K562 (cell line): ENCODE measurements around the gene ROR2. TPM values are rescaled to one million over a fixed set of nuclear protein-coding genes. Genes with fewer than 3 reads are reported as not detected.

Experiments
- ATAC-seq: fragments of 200-7000 bp; cut with Tn5 transposase; 3 replicates; pipeline ENCODE4 v1.9.1; 2020; ENCODE audit warnings: moderate library complexity
- BruUV-seq: library from RNA; stranded (reverse); fragments of 400-500 nt; replicated peaks from 2 replicates; lab custom pipeline; 2021; lab: Mats Ljungman, UMichigan
- CTCF ChIA-PET: fragments of 300-600 bp; formaldehyde crosslinking; extraction: SDS; loops from one replicate; lab custom pipeline; 2021; ENCODE audit warnings: low intra/inter-chr PET ratio; lab: Yijun Ruan, JAX
- POLR2A ChIA-PET: fragments of 300-600, 350-650 bp; sonication (Branson Sonifier 250); formaldehyde crosslinking; extraction: SDS; loops from one replicate; lab custom pipeline; 2021; ENCODE audit warnings: antibody characterized with exemption, inconsistent platforms; lab: Yijun Ruan, JAX
- DNase-seq, 4 experiments: peaks; one replicate each; pipeline versions ENCODE4 v3.0.0 to v3.0.0-alpha.2; 2011 to 2018; ENCODE audit warnings: low spot score in 3 of 4, mixed read lengths in 3 of 4; ENCODE audit errors: extremely low read depth in 1 of 4
- FAIRE-seq: peaks from 2 replicates; lab custom pipeline; 2011; peaks lifted over from hg19 to GRCh38; lab: Jason Lieb, UNC
- H2AFZ ChIP-seq: 2 replicates; pipeline ENCODE4 v1.6.0; 2011; ENCODE audit warnings: low read depth, low read length, control low read depth, inconsistent platforms
- H3K27ac ChIP-seq: fragments of 200-600 bp; 3 replicates; pipeline ENCODE4 v1.8.0; 2011; ENCODE audit warnings: low read depth, mild to moderate bottlenecking, control low read depth, inconsistent platforms, low read length, moderate library complexity, mixed read lengths; ENCODE audit errors: extremely low read depth
- H3K27me3 ChIP-seq, 2 experiments: fragments of 300-600 bp in 1 of 2; 2 replicates in 1 of 2; 3 replicates in 1 of 2; pipeline versions ENCODE4 v1.6.0 to v1.8.0; 2011; ENCODE audit warnings: inconsistent platforms in 2 of 2, low read length in 2 of 2, mild to moderate bottlenecking in 1 of 2, mixed read lengths in 1 of 2, moderate library complexity in 1 of 2; ENCODE audit not compliant: control insufficient read depth in 2 of 2, insufficient read depth in 2 of 2
- H3K36me3 ChIP-seq: fragments of 300-600 bp; 3 replicates; pipeline ENCODE4 v1.8.0; 2011; ENCODE audit warnings: mild to moderate bottlenecking, low read length, inconsistent platforms; ENCODE audit not compliant: control insufficient read depth, insufficient read depth
- H3K4me1 ChIP-seq, 2 experiments: fragments of 200-600 bp in 1 of 2; replicated peaks in 1 of 2; 2 replicates in 1 of 2; 3 replicates in 1 of 2; pipeline versions ENCODE4 v1.5.1 to v1.8.0; 2011; ENCODE audit warnings: inconsistent platforms in 2 of 2, low read length in 2 of 2, mild to moderate bottlenecking in 1 of 2, mixed read lengths in 1 of 2, moderate library complexity in 1 of 2; ENCODE audit not compliant: control insufficient read depth in 2 of 2, insufficient read depth in 2 of 2
- H3K4me2 ChIP-seq: 2 replicates; pipeline ENCODE4 v1.6.1; 2011; ENCODE audit warnings: low read length, control low read depth, inconsistent platforms, mixed read lengths; ENCODE audit not compliant: insufficient read depth
- H3K4me3 ChIP-seq: fragments of 200-600 bp; sonication (generic), shearing (Covaris generic); 2 replicates; pipeline ENCODE4 v1.5.1; 2016; ENCODE audit warnings: control low read depth, inconsistent platforms
- H3K79me2 ChIP-seq: fragments of 200-600 bp; 3 replicates; pipeline ENCODE4 v1.8.0; 2011; ENCODE audit warnings: low read length, inconsistent platforms; ENCODE audit not compliant: control insufficient read depth, insufficient read depth
- H3K9ac ChIP-seq, 2 experiments: 2 replicates each; pipeline versions ENCODE4 v1.6.0 to v1.6.1; 2011; ENCODE audit warnings: low read depth in 2 of 2, low read length in 2 of 2, control low read depth in 1 of 2, inconsistent platforms in 1 of 2, mild to moderate bottlenecking in 1 of 2, mixed read lengths in 1 of 2; ENCODE audit not compliant: insufficient read depth in 1 of 2
- H3K9me1 ChIP-seq: one replicate; pipeline ENCODE4 v1.6.0; 2011; ENCODE audit warnings: inconsistent platforms, mild to moderate bottlenecking, low read length, moderate library complexity; ENCODE audit not compliant: control insufficient read depth, insufficient read depth
- H3K9me3 ChIP-seq: replicated peaks from 2 replicates; pipeline ENCODE4 v1.5.1; 2011; ENCODE audit warnings: low read depth, low read length, inconsistent platforms; ENCODE audit not compliant: control insufficient read depth, insufficient read depth
- H4K20me1 ChIP-seq: replicated peaks from 2 replicates; pipeline ENCODE4 v1.6.1; 2011; ENCODE audit warnings: low read length, inconsistent platforms, mixed read lengths; ENCODE audit not compliant: control insufficient read depth, insufficient read depth
- HNRNPK ChIP-seq: fragments of 200-400 bp; formaldehyde crosslinking; IDR thresholded peaks from one replicate; pipeline ENCODE4 v1.6.1; 2018; ENCODE audit warnings: mild to moderate bottlenecking, low read depth, low read length; ENCODE audit not compliant: poor library complexity, severe bottlenecking
- LARP7 ChIP-seq: fragments of 450-650 bp; IDR thresholded peaks from 2 replicates; pipeline ENCODE4 v1.6.1; 2016
- TAF7 ChIP-seq: fragments of 450-650 bp; IDR thresholded peaks from 2 replicates; pipeline ENCODE4 v1.6.1; 2016; ENCODE audit warnings: missing genetic modification characterization, missing compliant biosample characterization
- TBL1XR1 ChIP-seq, 2 experiments: IDR thresholded peaks; 2 replicates each; pipeline ENCODE4 v1.6.1; 2012; ENCODE audit warnings: improper control_type of control experiment in 2 of 2, low read length in 2 of 2, mild to moderate bottlenecking in 1 of 2
- whole genome bisulfite sequencing: fragments of 100-300 bp; shearing (Covaris generic); methylation state at CpG from one replicate; pipeline ENCODE4 v1.1.6; 2016; ENCODE audit warnings: low coverage, mixed read lengths; ENCODE audit not compliant: insufficient coverage; ENCODE audit errors: missing lambda C conversion rate; 5-methylcytosine and 5-hydroxymethylcytosine counted together
- in situ Hi-C: fragments of 300-500 bp; cut with MboI; formaldehyde crosslinking; loops from 4 replicates; pipeline ENCODE4 v1.15.0; 2018; ENCODE audit warnings: inconsistent platforms, mixed read lengths
- intact Hi-C: fragments of 100-400 bp; cut with micrococcal nuclease; formaldehyde crosslinking; loops from 2 replicates; pipeline ENCODE4 v1.14.2; 2022
- polyA plus RNA-seq, 8 experiments: library from polyadenylated mRNA; depleted of rRNA in 4 of 8; stranded (reverse) in 5 of 8; unstranded in 3 of 8; fragments of >200 nt; fragmentation: Nextera tagmentation in 2 of 8; fragmentation: Illumina TruSeq in 1 of 8; extraction: Ambion mirVana in 2 of 8; extraction: Trizol in 1 of 8; gene quantifications; 2 replicates each; pipeline versions ENCODE4 v1.2.1 to v1.2.3, GENCODE V29; 2011 to 2014; ENCODE audit warnings: inconsistent platforms in 1 of 8, missing spikeins in 1 of 8
- total RNA-seq, 7 experiments: library from RNA; depleted of rRNA in 6 of 7; stranded (reverse); fragments of >200 nt in 6 of 7; fragmentation: Illumina TruSeq in 2 of 7; extraction: Trizol in 2 of 7; gene quantifications; 2 replicates each; pipeline versions ENCODE4 v1.2.1 to v1.2.3, GENCODE V29; 2011 to 2021; ENCODE audit warnings: low replicate concordance in 1 of 7
- TF ChIP-seq, protein P1 (sequence below): fragments of 250-450 bp; sonication (Bioruptor Pico); IDR thresholded peaks from 2 replicates; pipeline ENCODE4 v1.4.0; 2020
- TF ChIP-seq, protein P2 (sequence below): fragments of 250-450 bp; sonication (Bioruptor Pico); IDR thresholded peaks from 2 replicates; pipeline ENCODE4 v1.5.1; 2021; ENCODE audit warnings: mild to moderate bottlenecking
- TF ChIP-seq, protein P3 (sequence below): sonication (generic); formaldehyde crosslinking; IDR thresholded peaks from 2 replicates; pipeline ENCODE4 v1.8.1; 2023; ENCODE audit warnings: mild to moderate bottlenecking, missing genetic modification reagents

The ROR2 gene
- total and polyA plus RNA-seq, 9 of the 15 experiments (the other 6 are each of a cell fraction or from before 2014, with no cell fraction given) = 5.6 to 33.8 (median 15.3) TPM

DNA sequence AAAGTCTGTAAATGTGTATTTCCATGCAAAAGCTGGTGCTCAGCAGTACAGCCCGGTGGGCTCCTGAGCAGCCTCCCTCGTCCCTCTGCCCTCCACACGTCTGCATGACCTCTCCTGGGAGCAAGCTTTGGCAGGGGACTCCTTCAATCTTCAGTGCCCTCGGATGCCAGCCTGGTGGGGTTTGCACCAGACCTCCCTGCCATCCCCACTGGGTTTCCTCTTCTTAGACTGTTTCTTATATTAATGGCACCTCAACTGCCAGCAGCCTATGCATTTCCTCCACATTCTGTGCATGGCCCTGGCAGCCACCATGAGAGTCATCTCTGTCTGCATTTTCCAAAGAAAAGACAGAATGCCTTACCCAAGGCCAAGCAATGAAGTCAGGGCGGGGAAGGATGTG, 108.4 kb downstream of the ROR2 start:
- peaks cover 8 to 24% of the 10 kb centered on the region in 2 experiments; a peak in 4 of 5 replicates for H3K4me1 ChIP-seq
- BruUV-seq = no TSS peak
- no peaks in the 10 kb centered on the region for H3K27me3 ChIP-seq
- no peak overlapping the region for H3K4me3 ChIP-seq
- no peak overlapping the region for H2AFZ ChIP-seq
- FAIRE-seq (no peak), DNase-seq (no peak), ATAC-seq (no peak)
- peaks cover 47% of the 10 kb centered on the region for H3K79me2 ChIP-seq
- peaks cover 8% of the 10 kb centered on the region; the same call in 1 of the 3 replicates for H3K36me3 ChIP-seq
- intact Hi-C loops (no loop called here), in situ Hi-C loops (no loop called here)
- no peak overlapping the region for H3K4me2 ChIP-seq
- no peaks in the 10 kb centered on the region for H3K9me3 ChIP-seq
- H3K9ac ChIP-seq = no peak overlapping the region
- H3K9me1 ChIP-seq = peaks cover 9% of the 10 kb centered on the region
- 71% methylated on average over 5 of the region's 5 CpGs for WGBS
- ChIA-PET CTCF (no interaction called here), POLR2A (interaction anchor here (1.0 to 1.7 kb wide), 2 partner anchors 11 to 23 kb away, joined by 3 to 6 read pairs; no protein-coding TSS in a partner anchor)
- TF ChIP-seq TAF7 (tag) (no peak), TBL1XR1 (IDR thresholded peaks at IDR 0.05; ENCODE audit: low read length in 2 of 2) (no peak), HNRNPK (no peak), LARP7 (no peak)
- TF ChIP-seq, protein P1, sequence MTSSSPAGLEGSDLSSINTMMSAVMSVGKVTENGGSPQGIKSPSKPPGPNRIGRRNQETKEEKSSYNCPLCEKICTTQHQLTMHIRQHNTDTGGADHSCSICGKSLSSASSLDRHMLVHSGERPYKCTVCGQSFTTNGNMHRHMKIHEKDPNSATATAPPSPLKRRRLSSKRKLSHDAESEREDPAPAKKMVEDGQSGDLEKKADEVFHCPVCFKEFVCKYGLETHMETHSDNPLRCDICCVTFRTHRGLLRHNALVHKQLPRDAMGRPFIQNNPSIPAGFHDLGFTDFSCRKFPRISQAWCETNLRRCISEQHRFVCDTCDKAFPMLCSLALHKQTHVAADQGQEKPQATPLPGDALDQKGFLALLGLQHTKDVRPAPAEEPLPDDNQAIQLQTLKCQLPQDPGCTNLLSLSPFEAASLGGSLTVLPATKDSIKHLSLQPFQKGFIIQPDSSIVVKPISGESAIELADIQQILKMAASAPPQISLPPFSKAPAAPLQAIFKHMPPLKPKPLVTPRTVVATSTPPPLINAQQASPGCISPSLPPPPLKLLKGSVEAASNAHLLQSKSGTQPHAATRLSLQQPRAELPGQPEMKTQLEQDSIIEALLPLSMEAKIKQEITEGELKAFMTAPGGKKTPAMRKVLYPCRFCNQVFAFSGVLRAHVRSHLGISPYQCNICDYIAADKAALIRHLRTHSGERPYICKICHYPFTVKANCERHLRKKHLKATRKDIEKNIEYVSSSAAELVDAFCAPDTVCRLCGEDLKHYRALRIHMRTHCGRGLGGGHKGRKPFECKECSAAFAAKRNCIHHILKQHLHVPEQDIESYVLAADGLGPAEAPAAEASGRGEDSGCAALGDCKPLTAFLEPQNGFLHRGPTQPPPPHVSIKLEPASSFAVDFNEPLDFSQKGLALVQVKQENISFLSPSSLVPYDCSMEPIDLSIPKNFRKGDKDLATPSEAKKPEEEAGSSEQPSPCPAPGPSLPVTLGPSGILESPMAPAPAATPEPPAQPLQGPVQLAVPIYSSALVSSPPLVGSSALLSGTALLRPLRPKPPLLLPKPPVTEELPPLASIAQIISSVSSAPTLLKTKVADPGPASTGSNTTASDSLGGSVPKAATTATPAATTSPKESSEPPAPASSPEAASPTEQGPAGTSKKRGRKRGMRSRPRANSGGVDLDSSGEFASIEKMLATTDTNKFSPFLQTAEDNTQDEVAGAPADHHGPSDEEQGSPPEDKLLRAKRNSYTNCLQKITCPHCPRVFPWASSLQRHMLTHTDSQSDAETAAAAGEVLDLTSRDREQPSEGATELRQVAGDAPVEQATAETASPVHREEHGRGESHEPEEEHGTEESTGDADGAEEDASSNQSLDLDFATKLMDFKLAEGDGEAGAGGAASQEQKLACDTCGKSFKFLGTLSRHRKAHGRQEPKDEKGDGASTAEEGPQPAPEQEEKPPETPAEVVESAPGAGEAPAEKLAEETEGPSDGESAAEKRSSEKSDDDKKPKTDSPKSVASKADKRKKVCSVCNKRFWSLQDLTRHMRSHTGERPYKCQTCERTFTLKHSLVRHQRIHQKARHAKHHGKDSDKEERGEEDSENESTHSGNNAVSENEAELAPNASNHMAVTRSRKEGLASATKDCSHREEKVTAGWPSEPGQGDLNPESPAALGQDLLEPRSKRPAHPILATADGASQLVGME (CRISPR knock-in tag) = no peak
- TF ChIP-seq, protein P2, sequence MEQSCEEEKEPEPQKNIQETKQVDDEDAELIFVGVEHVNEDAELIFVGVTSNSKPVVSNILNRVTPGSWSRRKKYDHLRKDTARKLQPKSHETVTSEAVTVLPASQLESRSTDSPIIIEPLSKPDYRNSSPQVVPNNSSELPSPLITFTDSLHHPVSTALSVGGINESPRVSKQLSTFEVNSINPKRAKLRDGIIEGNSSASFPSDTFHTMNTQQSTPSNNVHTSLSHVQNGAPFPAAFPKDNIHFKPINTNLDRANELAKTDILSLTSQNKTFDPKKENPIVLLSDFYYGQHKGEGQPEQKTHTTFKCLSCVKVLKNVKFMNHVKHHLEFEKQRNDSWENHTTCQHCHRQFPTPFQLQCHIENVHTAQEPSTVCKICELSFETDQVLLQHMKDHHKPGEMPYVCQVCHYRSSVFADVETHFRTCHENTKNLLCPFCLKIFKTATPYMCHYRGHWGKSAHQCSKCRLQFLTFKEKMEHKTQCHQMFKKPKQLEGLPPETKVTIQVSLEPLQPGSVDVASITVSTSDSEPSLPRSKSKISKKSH (CRISPR knock-in tag) = no peak
- TF ChIP-seq, protein P3, sequence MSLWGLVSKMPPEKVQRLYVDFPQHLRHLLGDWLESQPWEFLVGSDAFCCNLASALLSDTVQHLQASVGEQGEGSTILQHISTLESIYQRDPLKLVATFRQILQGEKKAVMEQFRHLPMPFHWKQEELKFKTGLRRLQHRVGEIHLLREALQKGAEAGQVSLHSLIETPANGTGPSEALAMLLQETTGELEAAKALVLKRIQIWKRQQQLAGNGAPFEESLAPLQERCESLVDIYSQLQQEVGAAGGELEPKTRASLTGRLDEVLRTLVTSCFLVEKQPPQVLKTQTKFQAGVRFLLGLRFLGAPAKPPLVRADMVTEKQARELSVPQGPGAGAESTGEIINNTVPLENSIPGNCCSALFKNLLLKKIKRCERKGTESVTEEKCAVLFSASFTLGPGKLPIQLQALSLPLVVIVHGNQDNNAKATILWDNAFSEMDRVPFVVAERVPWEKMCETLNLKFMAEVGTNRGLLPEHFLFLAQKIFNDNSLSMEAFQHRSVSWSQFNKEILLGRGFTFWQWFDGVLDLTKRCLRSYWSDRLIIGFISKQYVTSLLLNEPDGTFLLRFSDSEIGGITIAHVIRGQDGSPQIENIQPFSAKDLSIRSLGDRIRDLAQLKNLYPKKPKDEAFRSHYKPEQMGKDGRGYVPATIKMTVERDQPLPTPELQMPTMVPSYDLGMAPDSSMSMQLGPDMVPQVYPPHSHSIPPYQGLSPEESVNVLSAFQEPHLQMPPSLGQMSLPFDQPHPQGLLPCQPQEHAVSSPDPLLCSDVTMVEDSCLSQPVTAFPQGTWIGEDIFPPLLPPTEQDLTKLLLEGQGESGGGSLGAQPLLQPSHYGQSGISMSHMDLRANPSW (CRISPR knock-in tag) = no peak
- peaks cover 12% of the 10 kb centered on the region; the same call in 1 of the 2 replicates for H4K20me1 ChIP-seq
- H3K27ac ChIP-seq = no peak overlapping the region
